Measurements from ENCODE around the gene FHOD1. TPM values are rescaled to one million over a fixed set of nuclear protein-coding genes. Genes with fewer than 3 reads are reported as not detected.

The FHOD1 gene
- total and polyA plus RNA-seq, 10 of the 15 experiments (the other 5 are each of a cell fraction or from before 2014, with no cell fraction given), result 8.9 to 65.7 (median 18.1) TPM

DNA sequence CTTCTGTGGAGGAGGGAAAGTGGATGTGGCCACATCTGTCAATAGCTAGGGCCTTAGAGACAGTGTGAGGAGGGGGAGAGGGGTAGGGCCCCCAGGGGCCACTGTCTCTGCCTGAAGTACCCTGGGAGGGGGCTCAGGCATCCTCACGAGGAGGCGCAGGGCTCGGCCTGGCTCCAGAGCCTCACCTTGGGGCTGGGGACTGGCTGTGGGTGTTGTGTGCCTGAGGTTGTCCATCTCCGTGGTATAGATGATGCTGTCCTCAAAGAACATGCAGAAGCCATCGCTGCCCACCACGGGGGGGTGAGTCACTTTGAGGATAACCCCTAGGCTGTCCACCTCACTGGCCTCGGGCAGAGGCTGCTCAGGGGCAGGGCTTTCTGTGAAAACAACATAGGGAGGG lies 44.2 kb upstream of the FHOD1 start:
- no peak overlapping the region for H3K9ac ChIP-seq (ENCODE audit: control insufficient read depth, insufficient read depth, low read length)
- in situ Hi-C loops (cut with MboI), result no loop called here
- TF ChIP-seq TCF3 (IDR thresholded peaks at IDR 0.05; ENCODE audit: borderline replicate concordance, insufficient read depth, low read depth, low read length), result no peak
- no peak for TF ChIP-seq PML (IDR thresholded peaks at IDR 0.05; ENCODE audit: low read length)
- no peak for TF ChIP-seq SP1 (IDR thresholded peaks at IDR 0.05; ENCODE audit: low read depth, low read length)
- TF ChIP-seq SREBF2 (IDR thresholded peaks at IDR 0.05; ENCODE audit: low read length), result no peak
- TF ChIP-seq PAX8 (IDR thresholded peaks at IDR 0.05), result no peak
- TF ChIP-seq MEF2A (IDR thresholded peaks at IDR 0.05; ENCODE audit: insufficient read depth, low read depth, low read length), result no peak
- no peak for TF ChIP-seq PAX5 (IDR thresholded peaks at IDR 0.05; ENCODE audit: borderline replicate concordance, low read depth, low read length)
- TF ChIP-seq NBN (IDR thresholded peaks at IDR 0.05), result no peak
- no peak for TF ChIP-seq MEF2B (IDR thresholded peaks at IDR 0.05; ENCODE audit: partially characterized antibody, poor library complexity, severe bottlenecking)
- TF ChIP-seq MXI1 (IDR thresholded peaks at IDR 0.05; ENCODE audit: low read depth, low read length), result no peak
- TF ChIP-seq HSF1 (IDR thresholded peaks at IDR 0.05; ENCODE audit: low read depth, low read length), result no peak
- no peak for TF ChIP-seq BRCA1 (IDR thresholded peaks at IDR 0.05; ENCODE audit: low read depth, low read length)
- TF ChIP-seq NR2C2 (IDR thresholded peaks at IDR 0.05; ENCODE audit: borderline replicate concordance, control insufficient read depth, insufficient read length, low read depth), result no peak
- TF ChIP-seq TBL1XR1 (IDR thresholded peaks at IDR 0.05; ENCODE audit: low read depth, low read length), result no peak
- TF ChIP-seq RAD51 (IDR thresholded peaks at IDR 0.05), result no peak
- no peak for TF ChIP-seq RB1 (IDR thresholded peaks at IDR 0.05; ENCODE audit: borderline replicate concordance)
- TF ChIP-seq, protein P1, sequence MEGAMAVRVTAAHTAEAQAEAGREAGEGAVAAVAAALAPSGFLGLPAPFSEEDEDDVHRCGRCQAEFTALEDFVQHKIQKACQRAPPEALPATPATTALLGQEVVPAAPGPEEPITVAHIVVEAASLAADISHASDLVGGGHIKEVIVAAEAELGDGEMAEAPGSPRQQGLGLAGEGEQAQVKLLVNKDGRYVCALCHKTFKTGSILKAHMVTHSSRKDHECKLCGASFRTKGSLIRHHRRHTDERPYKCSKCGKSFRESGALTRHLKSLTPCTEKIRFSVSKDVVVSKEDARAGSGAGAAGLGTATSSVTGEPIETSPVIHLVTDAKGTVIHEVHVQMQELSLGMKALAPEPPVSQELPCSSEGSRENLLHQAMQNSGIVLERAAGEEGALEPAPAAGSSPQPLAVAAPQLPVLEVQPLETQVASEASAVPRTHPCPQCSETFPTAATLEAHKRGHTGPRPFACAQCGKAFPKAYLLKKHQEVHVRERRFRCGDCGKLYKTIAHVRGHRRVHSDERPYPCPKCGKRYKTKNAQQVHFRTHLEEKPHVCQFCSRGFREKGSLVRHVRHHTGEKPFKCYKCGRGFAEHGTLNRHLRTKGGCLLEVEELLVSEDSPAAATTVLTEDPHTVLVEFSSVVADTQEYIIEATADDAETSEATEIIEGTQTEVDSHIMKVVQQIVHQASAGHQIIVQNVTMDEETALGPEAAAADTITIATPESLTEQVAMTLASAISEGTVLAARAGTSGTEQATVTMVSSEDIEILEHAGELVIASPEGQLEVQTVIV (IDR thresholded peaks at IDR 0.05; ENCODE audit: borderline replicate concordance, partially characterized antibody), result no peak
- DNase-seq (ENCODE audit: low read depth, low spot score) (no peak), ATAC-seq (no peak), FAIRE-seq (no peak)
- H3K36me3 ChIP-seq (ENCODE audit: control insufficient read depth in 2 of 2, insufficient read depth in 2 of 2, low read length in 1 of 2), result no peaks in the 10 kb centered on the region
- 18% methylated on average over 7 of the region's 7 CpGs for WGBS (ENCODE audit: insufficient coverage, insufficient replicate concordance, low lambda C conversion rate, missing lambda C conversion rate)
- H3K4me3 ChIP-seq, result no peak overlapping the region
- intact Hi-C loops (cut with micrococcal nuclease; ENCODE audit: unreplicated experiment), result no loop called here
- ChIA-PET SMC1A (ENCODE audit: uncharacterized antibody, unreplicated experiment) (no interaction called here), CTCF (no interaction called here), POLR2A (no interaction called here), RAD21 (ENCODE audit: unreplicated experiment) (no interaction called here)
- H2AFZ ChIP-seq (ENCODE audit: control insufficient read depth, low read depth, low read length), result no peak overlapping the region
- no peaks in the 10 kb centered on the region for H3K9me3 ChIP-seq (replicated peaks; ENCODE audit: control insufficient read depth, insufficient read depth, low read length)
- H3K4me2 ChIP-seq (ENCODE audit: control insufficient read depth, insufficient read depth), result no peak overlapping the region
- H3K4me1 ChIP-seq (ENCODE audit: control insufficient read depth, insufficient read depth, low read length), result no peaks in the 10 kb centered on the region
- BruUV-seq (replicated peaks), result no TSS peak
- no peaks in the 10 kb centered on the region for H4K20me1 ChIP-seq (ENCODE audit: control insufficient read depth, insufficient read depth)
- H3K27ac ChIP-seq (ENCODE audit: control insufficient read depth, insufficient read depth), result no peak overlapping the region
- H3K79me2 ChIP-seq (ENCODE audit: control insufficient read depth, insufficient read depth, low read length), result no peaks in the 10 kb centered on the region
- no peaks in the 10 kb centered on the region; a peak in 1 of 4 replicates for H3K27me3 ChIP-seq (replicated peaks in 1 of 2; ENCODE audit: control insufficient read depth in 2 of 2, insufficient read depth in 2 of 2, low read length in 1 of 2)

Measured in GM12878 (cell line).